B cell (primary cell): ENCODE results near the gene PLA2G4D.

ENCODE experiments used
- CTCF ChIP-seq: fragments of 200-600 bp; IDR thresholded peaks from one replicate; pipeline ENCODE4 v1.8.0; 2022; ENCODE audit warnings: antibody characterized with exemption, mild to moderate bottlenecking
- EZH2 ChIP-seq: IDR thresholded peaks from 2 replicates; pipeline ENCODE4 v1.6.1; 2012; ENCODE audit warnings: borderline replicate concordance, low read depth, mild to moderate bottlenecking, moderate library complexity, low read length; ENCODE audit not compliant: insufficient read depth, poor library complexity, severe bottlenecking

GRCh38 chr15:42072141-42072685 lies 22.1 kb downstream of the PLA2G4D start:
- TF ChIP-seq CTCF, result no peak
- no peak for TF ChIP-seq EZH2
